Measurements from ENCODE around the gene MAT1A.

MAT1A gene

GRCh38 chr10:80321183-80321582, 31.7 kb upstream of the MAT1A start:
- TF ChIP-seq CTCF (IDR thresholded peaks at IDR 0.05), result no peak

- no peak for TF ChIP-seq CTCF (IDR thresholded peaks at IDR 0.05)
Observed at GRCh38 chr10:80320377-80320776, 30.9 kb upstream of the MAT1A start.

- TF ChIP-seq CTCF (IDR thresholded peaks at IDR 0.05), result no peak
Observed at GRCh38 chr10:80319725-80320290, 30.4 kb upstream of the MAT1A start.

GRCh38 chr10:80319318-80319717, 29.9 kb upstream of the MAT1A start:
- no peak for TF ChIP-seq CTCF (IDR thresholded peaks at IDR 0.05)

GRCh38 chr10:80318742-80319141, 29.3 kb upstream of the MAT1A start:
- no peak for TF ChIP-seq CTCF (IDR thresholded peaks at IDR 0.05)

GRCh38 chr10:80315391-80315790, 25.9 kb upstream of the MAT1A start:
- no peak for TF ChIP-seq CTCF (IDR thresholded peaks at IDR 0.05)

- TF ChIP-seq CTCF (IDR thresholded peaks at IDR 0.05), result no peak
Observed at GRCh38 chr10:80313523-80313922, 24.1 kb upstream of the MAT1A start.

GRCh38 chr10:80296942-80297341, 7.5 kb upstream of the MAT1A start:
- TF ChIP-seq CTCF (IDR thresholded peaks at IDR 0.05), result no peak

All from LNCAP (cell line).